ENCODE results near the gene FURIN. TPM values are rescaled to one million over a fixed set of nuclear protein-coding genes. Genes with fewer than 3 reads are reported as not detected.

The FURIN gene
- total and polyA plus RNA-seq, 2 of the 4 experiments (the other 2 are of a cell fraction): 34.8 to 54.3 TPM

DNA sequence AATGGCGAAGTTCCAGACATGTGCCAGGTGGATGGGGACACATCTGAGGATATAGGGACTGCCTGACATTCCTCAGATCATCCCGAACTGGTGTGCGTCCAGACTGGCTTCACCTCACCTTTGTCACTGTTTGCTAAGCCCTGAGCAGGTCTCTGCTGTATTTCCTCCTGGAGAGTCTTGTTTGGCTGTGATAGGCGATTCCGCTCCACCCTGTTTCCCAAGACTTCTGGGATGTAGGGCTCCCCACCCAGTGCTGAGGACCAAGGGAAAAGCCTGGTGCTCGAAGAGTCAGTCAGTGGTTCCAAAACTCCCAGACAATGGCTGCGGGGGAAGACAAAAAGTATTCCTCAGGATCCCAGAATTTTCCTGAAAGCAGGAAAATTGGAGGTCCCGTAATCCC, 11.1 kb upstream of the FURIN start:
- no TSS peak for BruUV-seq (replicated peaks)

More for the DNA sequence above, 11.1 kb upstream of the FURIN start:
- Histone ChIP-seq H3K9ac (ENCODE audit: low read depth, low read length) (no peak overlapping the region), H2AK5ac (ENCODE audit: low read depth, low read length) (no peak overlapping the region), H3K36me3 (ENCODE audit: control insufficient read depth, insufficient read depth, low read length) (no peaks in the 10 kb centered on the region), H3K56ac (ENCODE audit: extremely low read depth, insufficient read depth, low read length) (no peak overlapping the region), H3K79me1 (ENCODE audit: low read depth in 1 of 2, low read length in 2 of 2) (no peaks in the 10 kb centered on the region), H4K20me1 (ENCODE audit: insufficient read depth, low read length) (no peaks in the 10 kb centered on the region), H3K4ac (ENCODE audit: low read depth, low read length) (no peak overlapping the region), H3K27me3 (ENCODE audit: control insufficient read depth, insufficient read depth, low read length) (no peaks in the 10 kb centered on the region), H2AK9ac (replicated peaks; ENCODE audit: low read depth, low read length, poor library complexity) (no peak overlapping the region), H3K9me3 (ENCODE audit: control insufficient read depth, insufficient read depth, low read length) (no peaks in the 10 kb centered on the region), H2BK120ac (ENCODE audit: low read depth, low read length) (no peak overlapping the region), H3K14ac (replicated peaks; ENCODE audit: low read depth, low read length) (no peak overlapping the region), H3K4me1 (ENCODE audit: control insufficient read depth, insufficient read depth, low read length) (peaks cover 7% of the 10 kb centered on the region), H3K18ac (ENCODE audit: low read depth, low read length) (no peak overlapping the region), H2BK20ac (ENCODE audit: low read depth, low read length) (no peak overlapping the region), H4K5ac (ENCODE audit: low read depth, low read length) (no peak overlapping the region), H4K91ac (ENCODE audit: insufficient read depth, low read depth, low read length) (no peak overlapping the region), H3K4me2 (ENCODE audit: low read depth, low read length) (no peak overlapping the region), H2BK15ac (ENCODE audit: low read depth, low read length) (no peak overlapping the region), H3K4me3 (ENCODE audit: insufficient read depth, low read depth, low read length) (no peak overlapping the region), H2BK5ac (ENCODE audit: low read depth, low read length, poor library complexity, severe bottlenecking) (no peak overlapping the region), H3K9me1 (ENCODE audit: insufficient read depth, low read length) (peaks cover 3% of the 10 kb centered on the region; the same call in 1 of the 2 replicates), H4K8ac (ENCODE audit: low read depth in 2 of 2, low read length in 2 of 2) (no peak overlapping the region), H2AFZ (replicated peaks; ENCODE audit: low read length, poor library complexity) (no peak overlapping the region), H3K27ac (ENCODE audit: insufficient read depth, low read length) (no peak overlapping the region), H3K23ac (ENCODE audit: low read depth, low read length) (no peak overlapping the region)
- ChIA-PET POLR2A (ENCODE audit: unreplicated experiment) (no interaction called here), CTCF (no interaction called here)
- in situ Hi-C loops (cut with MboI; ENCODE audit: low sequenced_read_pairs) (no loop called here), dilution Hi-C loops (cut with HindIII; ENCODE audit: low sequenced_read_pairs, unreplicated experiment) (no loop called here), intact Hi-C loops (cut with micrococcal nuclease) (no loop called here)
- TF ChIP-seq SMC3 (IDR thresholded peaks at IDR 0.05; ENCODE audit: low read depth, low read length) (no peak), ELK1 (IDR thresholded peaks at IDR 0.05; ENCODE audit: borderline replicate concordance, low read depth, low read length) (no peak), CTCF (conservative IDR thresholded peaks at IDR 0.05; ENCODE audit: low read depth, low read length) (no peak), FOS (IDR thresholded peaks at IDR 0.05; ENCODE audit: low read depth, low read length) (no peak), RAD21 (IDR thresholded peaks at IDR 0.05; ENCODE audit: low read length) (no peak), CHD1 (IDR thresholded peaks at IDR 0.05; ENCODE audit: low read depth, low read length) (no peak), RCOR1 (IDR thresholded peaks at IDR 0.05; ENCODE audit: insufficient replicate concordance, low read length) (no peak), RFX5 (IDR thresholded peaks at IDR 0.05; ENCODE audit: low read depth, low read length) (no peak), BHLHE40 (IDR thresholded peaks at IDR 0.05; ENCODE audit: low read depth, low read length) (no peak), POLR2A (IDR thresholded peaks at IDR 0.05; ENCODE audit: low read depth, low read length) (no peak), CEBPB (IDR thresholded peaks at IDR 0.05; ENCODE audit: low read depth, low read length) (no peak), MAFK (IDR thresholded peaks at IDR 0.05; ENCODE audit: low read depth, low read length) (no peak), NFE2L2 (IDR thresholded peaks at IDR 0.05; ENCODE audit: low read depth, low read length) (no peak)
- ATAC-seq (ENCODE audit: low read depth) (no peak), DNase-seq (no peak)
- 93% methylated on average over 3 of the region's 8 CpGs; no CpG with 5 or more reads in 1 of the 2 experiments for WGBS, 2 experiments (ENCODE audit: extremely low coverage in 2 of 2, insufficient read length in 1 of 2)

Data from IMR-90 (cell line).